T-helper 1 cell (primary cell): Measurements from ENCODE around the gene PYCR2.

Source experiments
- DNase-seq, 5 donors: peaks; one replicate each; pipeline ENCODE4 v3.0.0-alpha.2; 2012 to 2020

The PYCR2 gene

DNA sequence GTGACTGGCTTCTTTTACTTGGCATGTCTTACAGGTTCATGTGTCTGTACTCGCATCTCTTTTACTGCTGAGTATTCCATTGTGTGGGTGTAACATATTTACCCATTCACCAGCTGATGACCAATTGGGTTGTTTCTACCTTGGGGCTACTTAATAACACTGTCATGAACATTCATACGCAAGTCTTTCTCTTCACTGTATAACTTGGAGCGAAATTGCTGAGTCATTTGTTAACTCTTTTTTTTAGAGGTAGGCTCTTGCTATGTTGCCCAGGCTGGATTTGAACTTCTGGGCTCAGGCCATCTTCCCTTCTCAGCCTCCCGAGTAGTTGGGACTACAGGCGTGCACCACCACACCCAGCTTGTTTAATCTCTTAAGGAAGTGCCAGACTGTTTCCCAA lies 6.5 kb downstream of the PYCR2 start:
- DNase-seq: no peak

- DNase-seq: no peak
Measured at GRCh38 chr1:225917101-225917500, 6.9 kb downstream of the PYCR2 start.

DNA sequence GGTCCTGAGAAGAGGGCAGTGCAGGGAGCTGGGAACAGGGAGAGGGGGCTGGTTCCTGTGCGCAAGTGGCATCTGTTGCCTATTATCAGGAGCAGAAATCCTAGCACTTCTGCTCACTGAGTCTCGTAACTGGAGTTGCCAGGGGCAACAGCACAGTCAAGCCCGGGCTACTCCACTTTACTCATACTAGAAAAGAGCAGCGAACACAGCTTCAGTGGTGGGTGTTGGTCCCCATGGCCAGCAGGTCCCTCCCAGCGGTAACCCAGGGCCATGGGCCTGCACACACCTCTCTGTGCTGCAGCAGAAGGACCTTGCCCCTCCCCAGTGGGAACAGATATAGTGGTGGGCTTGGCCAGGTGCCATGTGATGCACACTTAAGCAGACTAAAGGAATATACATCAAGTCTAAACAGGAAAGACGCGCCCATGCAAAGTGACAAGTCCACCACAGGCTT lies 8.5 kb downstream of the PYCR2 start:
- DNase-seq: no peak

DNA sequence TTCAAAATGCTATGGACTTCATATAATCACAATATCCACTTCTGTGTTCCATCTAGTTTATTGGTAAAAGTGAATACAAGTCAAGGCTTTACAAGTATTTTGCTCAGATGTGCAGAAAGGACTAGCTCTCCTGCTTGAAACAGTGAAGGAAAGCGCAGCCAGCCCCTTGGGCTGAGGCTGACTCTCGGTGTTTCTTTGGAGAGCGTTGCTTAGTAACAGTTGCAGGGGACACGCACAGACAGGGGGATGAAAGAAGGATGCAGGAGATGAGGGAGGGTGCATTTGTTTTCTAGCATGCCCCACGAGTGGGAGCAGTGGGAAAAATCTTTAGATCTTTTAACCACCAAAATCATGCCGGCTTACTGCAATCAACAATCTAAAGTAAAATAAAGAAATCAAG lies 9.1 kb downstream of the PYCR2 start:
- no peak for DNase-seq

GRCh38 chr1:225914391-225914790 lies 9.7 kb downstream of the PYCR2 start:
- DNase-seq: no peak

DNA sequence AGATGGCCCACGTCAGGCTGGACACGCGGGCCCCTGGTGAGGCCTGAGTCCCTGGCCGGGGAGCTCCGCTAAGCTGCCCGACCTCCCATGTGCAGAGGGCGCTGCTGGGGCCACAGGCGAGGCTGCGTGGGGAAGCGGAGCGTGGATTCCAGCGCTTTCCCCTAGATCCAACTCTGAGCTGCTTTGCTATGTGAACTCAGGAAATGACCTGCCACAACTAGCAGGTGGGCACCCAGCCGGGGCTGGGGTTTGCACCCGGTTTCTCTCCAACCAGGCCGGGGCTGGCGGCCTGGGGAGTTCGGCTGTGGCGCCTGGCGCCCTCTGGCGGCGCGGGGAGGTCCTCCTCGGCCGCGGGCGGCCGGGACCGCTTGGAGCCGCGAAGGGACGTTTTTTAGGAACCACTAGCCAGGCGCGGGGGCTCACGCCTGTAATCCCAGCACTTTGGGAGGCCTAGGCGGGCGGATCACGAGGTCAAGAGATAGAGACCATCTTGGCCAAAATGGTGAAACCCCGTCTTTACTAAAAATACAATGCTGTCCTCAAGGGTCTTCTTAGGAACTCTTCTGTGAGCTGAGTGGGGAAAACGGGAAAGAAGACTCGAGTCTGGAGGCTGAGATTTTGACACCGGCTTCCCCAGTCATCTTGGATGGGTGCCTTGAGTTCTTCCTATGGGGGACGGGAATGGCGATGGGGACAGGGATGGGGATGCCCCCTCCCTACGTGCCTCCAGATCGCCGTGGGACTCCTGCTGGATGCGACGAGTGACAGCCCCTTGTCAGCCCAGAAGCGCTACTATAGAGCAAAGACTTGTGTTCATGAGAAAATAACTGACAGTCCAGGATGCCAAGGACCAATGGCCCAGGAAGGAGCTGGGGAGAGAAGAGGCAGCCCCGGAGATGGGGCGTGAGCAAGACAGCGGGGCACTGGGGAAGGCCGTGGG lies 12.6 kb downstream of the PYCR2 start:
- peak; percentile 52 to 73 (median 57) for DNase-seq

DNA sequence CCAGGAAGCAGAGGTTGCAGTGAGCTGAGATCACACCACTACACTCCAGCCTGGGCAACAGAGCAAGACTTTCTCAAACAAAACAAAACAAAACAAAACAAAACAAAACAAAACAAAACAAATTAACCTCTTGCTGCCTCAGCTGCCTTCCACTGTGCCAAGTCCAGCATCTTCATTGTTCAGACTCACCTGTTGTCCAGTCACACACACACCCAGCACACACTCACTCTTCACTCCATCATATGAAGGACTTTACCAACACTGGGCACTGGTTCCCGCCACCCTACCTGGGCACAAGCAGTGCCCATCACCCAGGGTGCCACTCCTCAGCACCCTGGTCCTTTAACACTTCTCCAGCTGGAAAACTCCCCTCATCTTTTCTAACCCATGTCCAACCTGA lies 14.6 kb downstream of the PYCR2 start:
- no peak for DNase-seq

DNA sequence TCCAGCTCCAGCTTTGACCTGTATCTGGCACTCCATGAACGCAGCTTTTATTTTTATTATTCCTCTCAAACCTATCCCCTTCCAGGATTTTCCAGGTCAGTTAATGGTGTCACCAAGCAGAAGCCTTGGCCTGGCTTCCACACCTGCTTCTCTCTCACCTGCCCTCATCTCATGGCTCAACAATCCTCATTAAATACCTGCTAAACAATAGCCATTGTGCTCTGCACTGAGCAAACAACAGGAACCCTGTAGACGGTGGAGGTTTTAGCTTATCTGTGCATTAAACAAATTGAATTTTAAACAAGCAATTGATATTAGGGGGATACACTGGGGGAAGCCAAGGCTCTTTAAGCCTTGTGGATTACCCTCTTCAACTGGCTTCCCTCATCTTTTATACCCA lies 15.3 kb downstream of the PYCR2 start:
- no peak for DNase-seq

GRCh38 chr1:225908013-225908640 lies 15.9 kb downstream of the PYCR2 start:
- DNase-seq: no peak

GRCh38 chr1:225907341-225907740 lies 16.7 kb downstream of the PYCR2 start:
- no peak for DNase-seq

DNA sequence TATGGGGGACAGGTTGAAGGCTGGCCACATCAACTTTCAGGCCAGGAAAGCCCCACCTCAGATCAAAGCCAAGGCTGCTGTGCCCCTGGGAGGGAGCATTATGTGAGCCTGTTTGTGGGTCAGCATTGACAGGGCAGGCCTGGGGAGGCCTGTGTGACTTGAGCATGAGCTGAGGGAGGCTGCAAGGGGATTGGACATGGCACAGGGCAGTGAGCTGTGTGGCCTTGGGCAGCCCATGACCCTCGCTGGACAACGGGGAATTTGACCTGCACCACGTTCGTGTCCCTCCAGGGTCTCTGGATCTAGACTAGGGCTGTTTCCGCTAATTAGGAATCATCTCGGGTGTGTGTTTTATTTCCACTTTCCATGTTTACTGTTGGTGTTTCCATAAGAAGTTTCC lies 17.6 kb downstream of the PYCR2 start:
- DNase-seq: no peak

DNA sequence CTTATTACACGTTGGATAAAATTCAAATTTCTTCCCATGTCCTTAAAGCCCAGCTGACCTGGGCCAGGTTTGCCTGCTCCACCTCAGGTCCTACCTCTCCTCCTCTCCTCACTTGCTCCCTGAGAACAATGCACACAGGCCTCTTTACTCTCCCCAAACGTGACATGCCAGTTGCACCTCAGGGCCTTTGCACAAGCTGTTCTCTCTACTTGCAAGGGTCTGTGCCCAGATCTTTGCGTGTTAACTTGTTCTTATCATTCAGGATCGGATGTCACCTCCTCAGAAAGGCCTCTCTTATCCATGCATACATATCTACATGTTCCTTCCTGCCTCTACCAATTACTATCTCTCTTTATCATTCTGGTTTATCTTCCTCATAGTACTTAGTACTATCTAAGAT lies 20.4 kb downstream of the PYCR2 start:
- no peak for DNase-seq

GRCh38 chr1:225899044-225899925 lies 24.8 kb downstream of the PYCR2 start:
- DNase-seq: no peak

GRCh38 chr1:225897595-225898514 lies 26.2 kb downstream of the PYCR2 start:
- DNase-seq: peak in 2 of 5 donors; percentile 13 to 31

- DNase-seq: peak; percentile 31 to 92 (median 67)
Measured at GRCh38 chr1:225896937-225897549, 27.0 kb downstream of the PYCR2 start.

GRCh38 chr1:225896494-225896893 lies 27.6 kb downstream of the PYCR2 start:
- DNase-seq: no peak

- DNase-seq: no peak
Measured at GRCh38 chr1:225892307-225892706, 31.7 kb downstream of the PYCR2 start.

GRCh38 chr1:225891229-225891972 lies 32.6 kb downstream of the PYCR2 start:
- DNase-seq: no peak

GRCh38 chr1:225890346-225891228 lies 33.5 kb downstream of the PYCR2 start:
- DNase-seq: no peak

DNA sequence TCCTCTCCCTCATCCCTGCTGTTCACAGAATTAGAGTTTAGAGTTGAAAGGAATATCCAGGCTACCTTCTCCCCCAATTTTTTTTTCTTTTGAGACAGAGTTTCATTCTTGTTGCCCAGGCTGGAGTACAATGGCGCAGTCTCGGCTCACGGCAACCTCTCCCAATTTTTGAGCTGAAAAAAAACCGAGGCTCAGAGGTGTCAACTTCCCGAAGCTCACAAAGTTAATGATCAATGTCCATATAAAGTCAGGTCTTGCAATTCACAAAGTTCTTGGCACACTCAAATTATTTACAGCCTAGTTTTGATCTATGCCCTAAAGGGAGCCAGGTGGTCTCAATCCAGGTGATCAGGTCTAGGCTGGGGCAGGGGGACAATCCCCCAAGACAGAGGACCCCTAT lies 34.3 kb downstream of the PYCR2 start:
- DNase-seq: no peak
